Forelimb muscle (tissue), 1 donor: ENCODE measurements around the gene MYH9. TPM values are rescaled to one million over a fixed set of nuclear protein-coding genes. Genes with fewer than 3 reads are reported as not detected.
"Not testable (repeated sequence)": the region's sequence is repeated elsewhere in the genome, so short reads cannot be mapped to it uniquely, and the experiment has no call there.

ENCODE experiments used
- DNase-seq: peaks from one replicate; pipeline ENCODE4 v3.0.0-alpha.2; 2013; ENCODE audit warnings: low read depth
- polyA plus RNA-seq: library from polyadenylated mRNA; unstranded; fragments of 120-200 nt; gene quantifications from one replicate; pipeline ENCODE4 v1.2.1, GENCODE V29; 2013; ENCODE audit not compliant: insufficient read length

MYH9 gene
- polyA plus RNA-seq, 1 donor, result 83.0 TPM

- DNase-seq, result not testable (repeated sequence)
These were observed 116.5 kb downstream of the MYH9 start for GRCh38 chr22:36271231-36271630.

DNA sequence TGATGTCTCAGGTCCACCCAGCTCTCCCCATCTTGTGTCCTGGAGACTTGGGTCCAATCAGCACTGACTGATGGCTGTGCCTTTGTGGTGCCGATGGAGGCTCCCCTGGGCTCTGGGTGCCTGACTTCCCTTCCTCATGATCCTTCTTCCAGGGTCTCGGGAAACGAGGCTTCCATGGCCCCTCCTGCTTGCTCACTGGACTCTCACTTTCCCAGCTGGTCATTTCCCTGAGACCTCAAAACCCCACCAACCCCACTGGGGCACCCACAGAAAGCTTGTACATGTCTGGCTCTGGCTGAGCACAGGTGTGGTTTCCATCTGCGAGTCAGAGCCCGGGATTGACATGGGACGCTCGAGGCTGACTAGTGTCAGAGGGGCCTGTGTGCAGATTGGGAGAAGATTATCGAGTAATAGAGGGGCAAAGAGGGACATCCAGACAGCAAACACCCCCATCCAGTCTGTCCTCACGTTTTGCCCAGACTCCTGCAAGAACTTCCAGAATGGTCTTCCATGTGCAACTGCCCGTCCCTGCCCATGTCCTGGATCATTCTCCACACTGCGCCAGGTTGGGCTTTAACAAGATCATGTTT lies 119.8 kb downstream of the MYH9 start:
- no peak for DNase-seq

GRCh38 chr22:36267058-36267457 lies 120.7 kb downstream of the MYH9 start:
- no peak for DNase-seq

DNA sequence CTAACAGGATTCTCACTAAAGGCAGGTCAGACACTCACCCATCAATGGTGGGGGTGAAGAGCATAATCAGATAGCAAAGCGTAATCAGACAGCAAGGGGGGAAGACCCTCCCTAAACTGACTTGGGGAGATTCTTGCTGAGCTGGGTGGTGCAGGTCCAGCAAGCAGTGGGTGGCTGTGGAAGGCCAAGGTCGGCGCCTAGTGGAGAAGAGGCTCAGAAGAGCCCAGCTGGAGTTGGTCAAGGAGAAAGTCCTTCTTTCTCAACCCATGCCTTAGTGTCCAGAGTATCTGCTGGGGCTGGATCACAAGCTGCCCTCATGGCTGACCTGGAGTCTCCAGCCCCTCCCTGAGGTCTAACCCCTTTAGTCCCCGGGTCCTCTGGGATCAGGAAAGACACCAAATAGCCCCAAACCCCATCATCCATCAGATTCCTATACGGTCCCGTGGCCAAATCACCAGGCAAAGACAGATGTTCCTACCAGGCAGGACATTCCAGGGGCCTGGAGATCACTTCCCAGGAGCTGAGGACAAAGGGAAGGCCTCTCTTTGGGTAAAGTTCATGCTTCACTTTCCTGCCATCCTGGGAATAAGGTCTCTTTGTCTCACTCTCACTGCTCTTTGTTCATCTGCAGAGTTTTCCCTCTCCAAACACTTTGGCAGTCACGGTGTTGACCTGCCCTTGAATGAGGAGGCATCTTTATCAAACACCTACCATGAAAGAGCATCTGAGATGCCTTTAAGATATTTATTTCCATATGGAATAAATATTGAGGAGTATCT lies 123.7 kb downstream of the MYH9 start:
- not testable (repeated sequence) for DNase-seq

GRCh38 chr22:36263216-36263673 lies 124.5 kb downstream of the MYH9 start:
- not testable (repeated sequence) for DNase-seq

DNA sequence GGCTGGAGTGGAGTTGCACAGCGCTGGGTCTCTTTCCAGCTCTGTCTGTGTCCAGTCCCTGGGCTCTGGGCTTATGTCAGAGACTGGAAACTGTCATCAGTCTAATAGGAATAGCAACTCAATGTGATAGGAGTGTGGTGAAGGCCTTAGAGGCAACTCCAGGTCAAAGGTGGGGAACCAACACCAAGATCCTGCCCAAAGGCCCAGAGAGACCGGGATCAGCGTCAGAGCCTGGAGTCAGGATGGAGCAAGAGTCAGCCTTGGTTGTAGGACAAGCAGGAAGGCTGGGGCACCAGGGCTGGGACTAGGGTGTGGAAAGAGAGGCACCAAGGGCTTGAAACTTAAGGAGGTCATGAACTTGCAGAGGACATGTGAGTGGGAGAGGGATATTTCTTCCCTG lies 125.5 kb downstream of the MYH9 start:
- not testable (repeated sequence) for DNase-seq

DNA sequence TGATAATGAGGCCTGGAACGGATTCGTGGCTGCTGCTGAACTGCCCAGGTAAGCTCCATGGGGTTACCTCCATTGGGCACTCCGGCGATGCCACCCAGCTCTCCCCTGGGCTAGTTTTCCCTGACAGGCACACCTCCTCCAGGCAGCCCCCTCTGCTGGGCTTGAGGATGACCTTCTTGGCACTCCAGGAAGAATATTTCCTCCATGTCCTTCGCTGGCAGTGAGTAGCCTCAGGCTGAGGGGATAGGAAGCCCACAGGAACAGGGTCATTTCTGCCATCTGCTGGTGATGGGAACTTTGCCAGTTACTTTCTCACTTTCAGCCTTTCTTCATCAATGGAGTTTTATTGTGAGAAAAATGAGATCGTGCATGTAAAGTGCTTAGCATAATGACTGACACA lies 126.1 kb downstream of the MYH9 start:
- DNase-seq, result not testable (repeated sequence)

- no peak for DNase-seq
These were observed 128.0 kb downstream of the MYH9 start for GRCh38 chr22:36259615-36260300.

- DNase-seq, result no peak
These were observed 128.8 kb downstream of the MYH9 start for GRCh38 chr22:36258701-36259614.

GRCh38 chr22:36257948-36258670 lies 129.7 kb downstream of the MYH9 start:
- no peak for DNase-seq

GRCh38 chr22:36257308-36257707 lies 130.5 kb downstream of the MYH9 start:
- no peak for DNase-seq

DNA sequence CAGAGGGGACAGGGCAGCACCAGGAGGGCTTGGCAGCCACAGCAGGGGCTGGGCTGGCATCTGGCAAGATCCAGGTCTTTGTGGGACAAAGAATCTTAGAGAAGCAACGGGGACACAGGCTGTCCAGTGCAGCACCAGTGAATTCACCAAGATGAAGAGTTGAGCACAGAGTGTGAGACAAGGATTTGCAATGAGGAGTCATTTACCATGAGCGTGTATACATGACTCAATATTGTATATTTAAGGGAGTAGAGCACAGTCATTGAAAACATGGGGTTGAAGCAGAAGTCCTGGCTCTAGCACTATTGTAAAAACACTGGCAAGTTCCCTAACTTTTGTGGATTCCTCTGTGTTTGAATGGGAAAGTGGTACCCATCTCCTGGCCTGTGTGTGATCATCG lies 131.3 kb downstream of the MYH9 start:
- no peak for DNase-seq

DNA sequence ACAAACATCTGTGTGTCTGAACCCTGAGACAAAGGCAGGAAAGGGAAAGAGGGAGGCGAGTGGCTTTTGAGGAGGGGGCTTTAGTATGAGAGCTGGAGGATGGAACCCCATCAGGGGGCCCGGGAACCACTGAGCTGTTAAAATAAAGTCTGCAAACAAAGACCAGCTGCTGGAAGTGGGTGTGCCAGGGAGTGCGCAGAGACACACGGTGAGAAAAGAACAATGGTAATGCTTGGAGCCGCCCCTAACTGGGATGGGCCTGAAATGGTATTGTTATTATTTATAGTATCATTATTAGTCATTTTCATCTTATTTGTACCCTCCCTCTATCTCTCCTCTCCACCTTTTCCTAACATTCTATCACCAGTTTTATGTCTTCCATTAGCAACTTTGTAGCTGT lies 132.2 kb downstream of the MYH9 start:
- not testable (repeated sequence) for DNase-seq

- DNase-seq, result no peak
These were observed 134.0 kb downstream of the MYH9 start for GRCh38 chr22:36253523-36254490.

GRCh38 chr22:36252754-36253522 lies 134.8 kb downstream of the MYH9 start, which contains the start of gene APOL1:
Gene APOL1 (plus strand): TSS chr22:36253133. CDS start chr22:36254956, 1,823 bp downstream.
- DNase-seq, result no peak

- DNase-seq, result not testable (repeated sequence)
These were observed 135.7 kb downstream of the MYH9 start for GRCh38 chr22:36251979-36252608.

GRCh38 chr22:36250292-36250960 lies 137.3 kb downstream of the MYH9 start:
- not testable (repeated sequence) for DNase-seq

- DNase-seq, result no peak
These were observed 138.6 kb downstream of the MYH9 start for GRCh38 chr22:36249160-36249559.
